Ascending aorta (tissue), 2 donors: ENCODE measurements around the gene MGMT. TPM values are rescaled to one million over a fixed set of nuclear protein-coding genes. Genes with fewer than 3 reads are reported as not detected.
"Not testable (repeated sequence)": the region's sequence is repeated elsewhere in the genome, so short reads cannot be mapped to it uniquely, and the experiment has no call there.

Experiments used
- DNase-seq, 2 donors: peaks; one replicate each; pipeline ENCODE4 v3.0.0-alpha.2; 2019; ENCODE audit warnings: low spot score in 2 of 2
- H3K27ac ChIP-seq, 2 donors: fragments of 200-600 bp; sonication (generic); one replicate each; pipeline ENCODE4 v1.5.1; 2016 to 2017; ENCODE audit warnings: mild to moderate bottlenecking in 1 of 2
- H3K27me3 ChIP-seq: fragments of 200-600 bp; sonication (generic); one replicate; pipeline ENCODE4 v1.5.1; 2017
- H3K36me3 ChIP-seq, 2 donors: fragments of 200-600 bp; sonication (generic); one replicate each; pipeline ENCODE4 v1.5.1; 2016
- H3K4me1 ChIP-seq, 2 donors: fragments of 200-600 bp; sonication (generic); one replicate each; pipeline ENCODE4 v1.5.1; 2016 to 2017; ENCODE audit warnings: mild to moderate bottlenecking in 1 of 2
- H3K4me3 ChIP-seq, 2 donors: fragments of 200-600 bp; sonication (generic); one replicate each; pipeline ENCODE4 v1.5.1; 2016 to 2017; ENCODE audit warnings: mild to moderate bottlenecking in 1 of 2
- H3K9me3 ChIP-seq, 2 donors: fragments of 200-600 bp; sonication (generic); one replicate each; pipeline ENCODE4 v1.5.1; 2016
- intact Hi-C: fragments of 100-400 bp; cut with DNase I; formaldehyde crosslinking; loops from one replicate; pipeline ENCODE4 v1.15.1; 2023
- total RNA-seq: library from RNA; depleted of rRNA; stranded (reverse); fragments of >200 nt; gene quantifications from one replicate; pipeline ENCODE4 v1.1.0, GENCODE V29; 2016
- TF ChIP-seq, protein P1 (sequence below), 3 experiments: fragments of 200-600 bp in 2 of 3; fragments of 450-650 bp in 1 of 3; sonication (generic) in 2 of 3; IDR thresholded peaks; one replicate each; pipeline ENCODE4 v1.5.1; 2016 to 2019; ENCODE audit warnings: antibody characterized with exemption in 3 of 3, mild to moderate bottlenecking in 1 of 3, moderate library complexity in 1 of 3

Gene MGMT
- total RNA-seq, 1 donor from 2014 or later, result 7.0 TPM

GRCh38 chr10:129424978-129425377 is 42.1 kb upstream of the MGMT start:
- no peak overlapping the region for H3K4me3 ChIP-seq
- H3K27ac ChIP-seq, result no peak overlapping the region
- intact Hi-C loops, result no loop called here
- DNase-seq, result no peak
- TF ChIP-seq, protein P1, sequence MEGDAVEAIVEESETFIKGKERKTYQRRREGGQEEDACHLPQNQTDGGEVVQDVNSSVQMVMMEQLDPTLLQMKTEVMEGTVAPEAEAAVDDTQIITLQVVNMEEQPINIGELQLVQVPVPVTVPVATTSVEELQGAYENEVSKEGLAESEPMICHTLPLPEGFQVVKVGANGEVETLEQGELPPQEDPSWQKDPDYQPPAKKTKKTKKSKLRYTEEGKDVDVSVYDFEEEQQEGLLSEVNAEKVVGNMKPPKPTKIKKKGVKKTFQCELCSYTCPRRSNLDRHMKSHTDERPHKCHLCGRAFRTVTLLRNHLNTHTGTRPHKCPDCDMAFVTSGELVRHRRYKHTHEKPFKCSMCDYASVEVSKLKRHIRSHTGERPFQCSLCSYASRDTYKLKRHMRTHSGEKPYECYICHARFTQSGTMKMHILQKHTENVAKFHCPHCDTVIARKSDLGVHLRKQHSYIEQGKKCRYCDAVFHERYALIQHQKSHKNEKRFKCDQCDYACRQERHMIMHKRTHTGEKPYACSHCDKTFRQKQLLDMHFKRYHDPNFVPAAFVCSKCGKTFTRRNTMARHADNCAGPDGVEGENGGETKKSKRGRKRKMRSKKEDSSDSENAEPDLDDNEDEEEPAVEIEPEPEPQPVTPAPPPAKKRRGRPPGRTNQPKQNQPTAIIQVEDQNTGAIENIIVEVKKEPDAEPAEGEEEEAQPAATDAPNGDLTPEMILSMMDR (IDR thresholded peaks at IDR 0.05), result no peak
- no peaks in the 10 kb centered on the region for H3K4me1 ChIP-seq
- no peaks in the 10 kb centered on the region for H3K27me3 ChIP-seq
- no peaks in the 10 kb centered on the region for H3K9me3 ChIP-seq
- no peaks in the 10 kb centered on the region for H3K36me3 ChIP-seq

- Histone ChIP-seq H3K4me3 (no peak overlapping the region), H3K36me3 (no peaks in the 10 kb centered on the region), H3K4me1 (no peaks in the 10 kb centered on the region), H3K27me3 (no peaks in the 10 kb centered on the region), H3K27ac (no peak overlapping the region), H3K9me3 (no peaks in the 10 kb centered on the region)
- TF ChIP-seq, protein P1 (IDR thresholded peaks at IDR 0.05), result no peak
- intact Hi-C loops, result no loop called here
- no peak for DNase-seq
Measured at GRCh38 chr10:129426606-129427005, 40.4 kb upstream of the MGMT start.

DNA sequence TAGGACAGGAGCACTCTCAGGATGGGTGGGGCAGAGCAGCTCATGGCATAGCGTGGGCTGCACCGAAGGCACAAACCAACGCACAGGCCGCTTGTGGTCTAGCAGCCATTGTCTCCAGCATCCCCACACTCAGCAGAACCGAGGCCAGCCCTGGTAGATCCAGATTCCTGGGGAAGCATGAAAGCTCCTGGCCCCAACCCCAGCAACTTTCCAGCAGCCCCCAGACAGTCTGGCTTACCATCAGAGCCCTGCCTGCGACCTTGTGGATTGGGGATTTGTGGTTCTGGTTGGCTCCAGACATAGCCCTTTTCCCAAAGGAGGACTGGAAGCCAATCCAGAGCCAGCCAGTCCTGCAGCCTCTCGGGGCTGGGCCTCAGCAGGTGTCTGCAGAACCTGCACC is 33.8 kb upstream of the MGMT start:
- no peaks in the 10 kb centered on the region for H3K27me3 ChIP-seq
- no peak for DNase-seq
- H3K4me1 ChIP-seq, result no peaks in the 10 kb centered on the region
- no peaks in the 10 kb centered on the region for H3K36me3 ChIP-seq
- no peak overlapping the region for H3K4me3 ChIP-seq
- intact Hi-C loops, result no loop called here
- H3K9me3 ChIP-seq, result no peaks in the 10 kb centered on the region
- TF ChIP-seq, protein P1 (IDR thresholded peaks at IDR 0.05), result no peak
- H3K27ac ChIP-seq, result no peak overlapping the region

GRCh38 chr10:129435724-129436123 is 31.3 kb upstream of the MGMT start:
- H3K27me3 ChIP-seq, intact Hi-C loops, H3K4me3 ChIP-seq, H3K36me3 ChIP-seq, H3K27ac ChIP-seq, H3K9me3 ChIP-seq, DNase-seq, H3K4me1 ChIP-seq: not testable (repeated sequence)

DNA sequence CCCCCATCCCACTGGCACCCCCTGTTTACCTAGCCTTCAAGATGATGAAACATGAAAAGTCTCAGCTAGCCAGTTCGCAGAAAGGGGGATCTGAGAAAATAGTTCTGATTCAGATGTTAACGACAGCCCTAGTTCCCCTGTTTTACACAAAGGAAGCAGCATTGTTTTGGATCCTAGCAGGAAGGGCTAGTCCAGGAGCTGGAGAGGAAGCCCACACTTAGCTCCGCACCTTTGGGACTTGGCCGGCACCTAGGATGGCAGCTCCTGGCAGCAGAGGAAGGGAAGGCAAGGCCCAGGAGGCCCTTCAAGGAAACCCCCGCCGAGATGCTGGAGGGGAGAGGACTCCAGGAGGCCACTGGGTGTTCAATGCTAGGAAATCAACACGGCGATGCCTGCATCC is 29.0 kb upstream of the MGMT start:
- TF ChIP-seq, protein P1 (IDR thresholded peaks at IDR 0.05), result no peak
- DNase-seq, result no peak

DNA sequence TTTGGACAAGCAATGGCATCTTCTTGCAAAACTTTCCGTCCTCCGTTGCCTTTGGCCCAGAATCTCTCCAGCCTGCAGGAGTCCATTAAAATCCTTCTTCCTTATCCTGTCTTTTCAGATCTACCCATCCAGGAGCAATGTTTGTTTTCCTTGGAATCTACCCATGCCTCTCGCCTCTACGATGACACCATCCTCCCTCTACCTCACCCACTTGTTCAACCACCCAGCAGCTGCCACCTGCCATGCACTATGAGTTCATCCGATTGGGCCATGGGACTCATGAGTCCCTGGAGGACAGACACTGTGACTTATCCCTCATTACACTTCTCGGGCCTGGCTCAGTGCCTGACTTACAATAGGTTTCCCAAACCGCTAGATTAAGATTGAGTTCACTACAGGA is 26.8 kb upstream of the MGMT start:
- TF ChIP-seq, protein P1 (IDR thresholded peaks at IDR 0.05), result no peak
- H3K36me3 ChIP-seq, result no peaks in the 10 kb centered on the region
- intact Hi-C loops, result no loop called here

More for the DNA sequence above, 29.0 kb upstream of the MGMT start:
- Histone ChIP-seq H3K27me3 (no peaks in the 10 kb centered on the region), H3K4me3 (no peak overlapping the region), H3K27ac (no peak overlapping the region), H3K4me1 (no peaks in the 10 kb centered on the region), H3K36me3 (no peaks in the 10 kb centered on the region), H3K9me3 (no peaks in the 10 kb centered on the region)
- intact Hi-C loops, result no loop called here

More for the DNA sequence above, 26.8 kb upstream of the MGMT start:
- Histone ChIP-seq H3K9me3 (no peaks in the 10 kb centered on the region), H3K4me1 (no peaks in the 10 kb centered on the region), H3K27ac (no peak overlapping the region), H3K4me3 (no peak overlapping the region), H3K27me3 (no peaks in the 10 kb centered on the region)
- DNase-seq, result no peak
